ENCODE measurements around the gene DNASE1L2. TPM values are rescaled to one million over a fixed set of nuclear protein-coding genes. Genes with fewer than 3 reads are reported as not detected.

DNASE1L2 gene
- total and polyA plus RNA-seq, 2 donors (not counting 1 experiment from before 2014, with no cell fraction given) = 0.34 to 0.99 TPM

DNA sequence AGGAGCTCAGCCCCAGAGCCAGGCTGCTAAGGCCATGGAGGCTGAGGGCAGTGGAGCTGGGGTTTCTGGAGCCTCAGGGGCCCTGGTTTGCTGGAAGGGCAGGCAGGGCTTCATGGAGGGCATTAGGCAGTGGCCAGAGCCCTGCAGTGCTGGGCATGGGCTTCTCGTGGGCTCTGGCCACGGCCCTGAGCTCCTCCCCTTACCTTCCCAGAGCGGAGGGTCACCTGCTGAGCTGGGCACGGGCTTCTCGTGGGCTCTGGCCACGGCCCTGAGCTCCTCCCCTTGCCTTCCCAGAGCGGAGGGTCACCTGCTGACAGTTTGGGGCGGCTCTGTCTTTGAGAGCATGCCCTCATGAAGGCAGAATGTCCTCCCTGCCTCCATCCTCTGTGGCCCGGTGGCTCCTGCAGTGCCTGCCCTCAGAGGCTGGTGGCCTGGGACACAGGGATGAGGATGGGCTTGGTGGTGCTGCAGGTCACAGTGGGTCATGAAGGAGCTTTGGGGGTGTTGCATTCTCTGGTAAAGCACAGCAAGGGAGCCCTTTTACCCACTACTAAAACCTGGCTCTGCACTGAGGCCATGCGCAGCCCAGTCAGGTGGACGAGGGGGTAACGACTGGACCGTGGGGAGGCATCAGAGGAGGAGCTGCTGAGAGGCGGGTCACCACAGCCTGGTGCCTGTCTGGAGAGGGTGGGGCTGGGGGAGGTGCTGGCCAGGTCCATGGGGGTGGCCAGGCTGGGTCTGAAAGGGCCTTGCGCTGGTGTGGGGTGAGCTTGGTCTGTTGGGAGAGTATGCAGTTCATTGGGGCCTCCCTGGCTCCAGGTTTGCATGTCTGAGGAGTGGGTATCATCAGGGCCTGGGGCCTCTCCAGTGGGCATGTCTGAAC lies 34.6 kb downstream of the DNASE1L2 start:
- no peak overlapping the region for H3K27ac ChIP-seq (ENCODE audit: insufficient read depth, low read length)
- no peak for DNase-seq (ENCODE audit: low read depth in 2 of 2)
- H3K4me2 ChIP-seq (ENCODE audit: extremely low read depth, insufficient read depth, low read length) = no peak overlapping the region
- no peaks in the 10 kb centered on the region for H3K36me3 ChIP-seq (ENCODE audit: control insufficient read depth, insufficient read depth, low read length)
- H3K9me3 ChIP-seq (ENCODE audit: control insufficient read depth, insufficient read depth, low read depth, low read length) = no peaks in the 10 kb centered on the region
- no peak overlapping the region for H3K9ac ChIP-seq (ENCODE audit: insufficient read depth, low read length)
- H2AFZ ChIP-seq (ENCODE audit: low read length) = no peak overlapping the region
- H3K27me3 ChIP-seq (ENCODE audit: control insufficient read depth, insufficient read depth, low read length) = no peaks in the 10 kb centered on the region
- TF ChIP-seq, protein P1, sequence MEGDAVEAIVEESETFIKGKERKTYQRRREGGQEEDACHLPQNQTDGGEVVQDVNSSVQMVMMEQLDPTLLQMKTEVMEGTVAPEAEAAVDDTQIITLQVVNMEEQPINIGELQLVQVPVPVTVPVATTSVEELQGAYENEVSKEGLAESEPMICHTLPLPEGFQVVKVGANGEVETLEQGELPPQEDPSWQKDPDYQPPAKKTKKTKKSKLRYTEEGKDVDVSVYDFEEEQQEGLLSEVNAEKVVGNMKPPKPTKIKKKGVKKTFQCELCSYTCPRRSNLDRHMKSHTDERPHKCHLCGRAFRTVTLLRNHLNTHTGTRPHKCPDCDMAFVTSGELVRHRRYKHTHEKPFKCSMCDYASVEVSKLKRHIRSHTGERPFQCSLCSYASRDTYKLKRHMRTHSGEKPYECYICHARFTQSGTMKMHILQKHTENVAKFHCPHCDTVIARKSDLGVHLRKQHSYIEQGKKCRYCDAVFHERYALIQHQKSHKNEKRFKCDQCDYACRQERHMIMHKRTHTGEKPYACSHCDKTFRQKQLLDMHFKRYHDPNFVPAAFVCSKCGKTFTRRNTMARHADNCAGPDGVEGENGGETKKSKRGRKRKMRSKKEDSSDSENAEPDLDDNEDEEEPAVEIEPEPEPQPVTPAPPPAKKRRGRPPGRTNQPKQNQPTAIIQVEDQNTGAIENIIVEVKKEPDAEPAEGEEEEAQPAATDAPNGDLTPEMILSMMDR (conservative IDR thresholded peaks at IDR 0.05 in 1 of 2, IDR thresholded peaks at IDR 0.05 in 1 of 2; ENCODE audit: low read depth in 1 of 2, low read length in 2 of 2) = no peak
- no peak for TF ChIP-seq EZH2 (IDR thresholded peaks at IDR 0.05; ENCODE audit: low read length, missing control alignments)
- H3K4me3 ChIP-seq (replicated peaks in 1 of 4; ENCODE audit: control extremely low read depth in 1 of 4, insufficient read depth in 1 of 4, low read depth in 3 of 4, low read length in 4 of 4) = no peak overlapping the region
- H3K79me2 ChIP-seq (ENCODE audit: control insufficient read depth, insufficient read depth, low read length) = peaks cover 35% of the 10 kb centered on the region
- no peaks in the 10 kb centered on the region for H4K20me1 ChIP-seq (ENCODE audit: control insufficient read depth, extremely low read depth, insufficient read depth, low read length)
- H3K4me1 ChIP-seq (ENCODE audit: control insufficient read depth, extremely low read depth, insufficient read depth, low read length) = peaks cover 7% of the 10 kb centered on the region

DNA sequence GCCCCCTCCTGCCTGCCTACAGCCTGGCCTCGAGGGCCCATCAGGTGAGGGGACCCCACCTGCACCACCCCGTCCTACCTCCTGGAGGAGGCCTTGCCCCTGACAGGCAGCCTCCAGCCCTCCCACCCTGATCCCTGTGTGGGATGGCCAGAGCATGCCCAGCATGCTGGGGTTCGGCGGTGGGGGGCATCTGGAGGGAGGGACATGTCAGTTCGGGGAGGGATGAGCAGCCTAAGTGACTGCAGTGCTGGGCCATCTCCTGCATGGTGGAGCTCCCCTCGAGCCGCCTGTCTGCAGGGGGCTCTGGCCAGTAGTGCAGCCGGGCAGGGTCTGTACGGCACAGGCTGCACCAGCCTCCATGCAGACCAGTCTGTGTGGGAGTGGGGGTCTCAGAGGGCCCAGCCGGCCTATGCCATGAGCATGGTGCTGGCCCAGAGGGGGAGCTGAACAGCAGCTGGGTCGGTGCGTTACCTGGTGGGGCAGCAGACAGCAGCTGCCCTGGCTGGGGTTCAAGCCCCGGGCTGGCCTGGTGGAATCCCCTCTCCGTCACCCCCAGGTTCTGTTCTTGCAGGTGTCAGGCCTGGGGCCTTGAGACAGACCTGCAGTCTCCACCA lies 35.7 kb downstream of the DNASE1L2 start:
- DNase-seq (ENCODE audit: low read depth in 2 of 2) = no peak
- Histone ChIP-seq H3K27ac (ENCODE audit: insufficient read depth, low read length) (no peak overlapping the region), H2AFZ (ENCODE audit: low read length) (no peak overlapping the region), H3K4me3 (replicated peaks in 1 of 4; ENCODE audit: control extremely low read depth in 1 of 4, insufficient read depth in 1 of 4, low read depth in 3 of 4, low read length in 4 of 4) (no peak overlapping the region), H3K27me3 (ENCODE audit: control insufficient read depth, insufficient read depth, low read length) (no peaks in the 10 kb centered on the region), H4K20me1 (ENCODE audit: control insufficient read depth, extremely low read depth, insufficient read depth, low read length) (no peaks in the 10 kb centered on the region), H3K9ac (ENCODE audit: insufficient read depth, low read length) (no peak overlapping the region), H3K36me3 (ENCODE audit: control insufficient read depth, insufficient read depth, low read length) (no peaks in the 10 kb centered on the region), H3K4me1 (ENCODE audit: control insufficient read depth, extremely low read depth, insufficient read depth, low read length) (peaks cover 7% of the 10 kb centered on the region), H3K79me2 (ENCODE audit: control insufficient read depth, insufficient read depth, low read length) (peaks cover 25% of the 10 kb centered on the region), H3K4me2 (ENCODE audit: extremely low read depth, insufficient read depth, low read length) (no peak overlapping the region), H3K9me3 (ENCODE audit: control insufficient read depth, insufficient read depth, low read depth, low read length) (no peaks in the 10 kb centered on the region)
- TF ChIP-seq, protein P1 (conservative IDR thresholded peaks at IDR 0.05 in 1 of 2, IDR thresholded peaks at IDR 0.05 in 1 of 2; ENCODE audit: low read depth in 1 of 2, low read length in 2 of 2) = no peak
- no peak for TF ChIP-seq EZH2 (IDR thresholded peaks at IDR 0.05; ENCODE audit: low read length, missing control alignments)

DNA sequence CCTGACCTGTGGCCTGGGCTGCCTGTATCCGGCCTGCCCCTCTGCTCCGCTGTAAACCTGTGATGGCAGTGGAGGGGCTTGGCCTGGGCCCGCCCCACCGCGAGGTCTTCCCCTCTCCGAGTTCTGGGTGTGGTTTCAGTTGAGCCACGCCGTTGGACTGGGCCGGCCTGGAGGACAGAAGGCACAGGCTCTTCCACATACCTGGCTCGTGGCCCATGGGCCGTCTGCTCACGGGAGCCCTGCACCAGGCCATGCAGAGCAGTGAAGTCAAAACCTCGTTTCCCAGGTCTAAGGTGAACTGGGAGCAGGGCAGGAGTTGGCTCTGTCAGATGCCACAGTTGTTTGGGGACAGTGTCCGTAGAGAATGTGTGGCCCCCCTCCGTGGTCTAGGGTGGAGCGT lies 37.2 kb downstream of the DNASE1L2 start:
- no peak for DNase-seq (ENCODE audit: low read depth in 2 of 2)
- no peak overlapping the region for H3K4me2 ChIP-seq (ENCODE audit: extremely low read depth, insufficient read depth, low read length)
- peaks cover 16% of the 10 kb centered on the region for H3K79me2 ChIP-seq (ENCODE audit: control insufficient read depth, insufficient read depth, low read length)
- H3K9ac ChIP-seq (ENCODE audit: insufficient read depth, low read length) = no peak overlapping the region
- H2AFZ ChIP-seq (ENCODE audit: low read length) = no peak overlapping the region
- H3K27ac ChIP-seq (ENCODE audit: insufficient read depth, low read length) = no peak overlapping the region
- H3K36me3 ChIP-seq (ENCODE audit: control insufficient read depth, insufficient read depth, low read length) = no peaks in the 10 kb centered on the region
- H4K20me1 ChIP-seq (ENCODE audit: control insufficient read depth, extremely low read depth, insufficient read depth, low read length) = no peaks in the 10 kb centered on the region
- H3K27me3 ChIP-seq (ENCODE audit: control insufficient read depth, insufficient read depth, low read length) = no peaks in the 10 kb centered on the region
- no peak overlapping the region for H3K4me3 ChIP-seq (replicated peaks in 1 of 4; ENCODE audit: control extremely low read depth in 1 of 4, insufficient read depth in 1 of 4, low read depth in 3 of 4, low read length in 4 of 4)
- no peak for TF ChIP-seq EZH2 (IDR thresholded peaks at IDR 0.05; ENCODE audit: low read length, missing control alignments)
- TF ChIP-seq, protein P1 (conservative IDR thresholded peaks at IDR 0.05 in 1 of 2, IDR thresholded peaks at IDR 0.05 in 1 of 2; ENCODE audit: low read depth in 1 of 2, low read length in 2 of 2) = no peak
- peaks cover 7% of the 10 kb centered on the region for H3K4me1 ChIP-seq (ENCODE audit: control insufficient read depth, extremely low read depth, insufficient read depth, low read length)
- no peaks in the 10 kb centered on the region for H3K9me3 ChIP-seq (ENCODE audit: control insufficient read depth, insufficient read depth, low read depth, low read length)

All from fibroblast of lung (primary cell).